ENCODE results near the gene NHLRC1. TPM values are rescaled to one million over a fixed set of nuclear protein-coding genes. Genes with fewer than 3 reads are reported as not detected.

NHLRC1 gene
- total and polyA plus RNA-seq, 9 of the 15 experiments (the other 6 are each of a cell fraction or from before 2014, with no cell fraction given): not detected

- TF ChIP-seq GABPB2 (CRISPR knock-in tag; conservative IDR thresholded peaks at IDR 0.05) (no peak), UBTF (IDR thresholded peaks at IDR 0.05; ENCODE audit: borderline replicate concordance in 1 of 2, low read depth in 2 of 2, low read length in 2 of 2) (no peak), FUS (optimal IDR thresholded peaks at IDR 0.05; ENCODE audit: low read depth, low read length) (no peak), HLTF (IDR thresholded peaks at IDR 0.05) (no peak), ETV6 (IDR thresholded peaks at IDR 0.05; ENCODE audit: borderline replicate concordance in 1 of 2, low read depth in 2 of 2, low read length in 1 of 2) (no peak), ETV6 (CRISPR knock-in tag; IDR thresholded peaks at IDR 0.05; ENCODE audit: borderline replicate concordance) (no peak), NR2C2 (CRISPR knock-in tag; IDR thresholded peaks at IDR 0.05) (peak; percentile 48; the same call in 1 of the 2 replicates), NR2C2 (tag; IDR thresholded peaks at IDR 0.05) (peak; percentile 88; the same call in 1 of the 2 replicates), ZNF121 (CRISPR knock-in tag; conservative IDR thresholded peaks at IDR 0.05) (no peak), NFXL1 (CRISPR knock-in tag; IDR thresholded peaks at IDR 0.05) (no peak), EGR1 (conservative IDR thresholded peaks at IDR 0.05) (peak; percentile 70), ZNF785 (CRISPR knock-in tag; IDR thresholded peaks at IDR 0.05) (no peak), PRPF4 (IDR thresholded peaks at IDR 0.05; ENCODE audit: insufficient read depth, low read depth, low read length, poor library complexity, severe bottlenecking) (no peak), BMI1 (IDR thresholded peaks at IDR 0.05; ENCODE audit: low read length) (no peak), SMAD1 (IDR thresholded peaks at IDR 0.05; ENCODE audit: low read depth, low read length, partially characterized antibody) (no peak), BRF2 (IDR thresholded peaks at IDR 0.05; ENCODE audit: borderline replicate concordance, insufficient read depth, insufficient read length) (no peak)
- TF ChIP-seq, protein P1, sequence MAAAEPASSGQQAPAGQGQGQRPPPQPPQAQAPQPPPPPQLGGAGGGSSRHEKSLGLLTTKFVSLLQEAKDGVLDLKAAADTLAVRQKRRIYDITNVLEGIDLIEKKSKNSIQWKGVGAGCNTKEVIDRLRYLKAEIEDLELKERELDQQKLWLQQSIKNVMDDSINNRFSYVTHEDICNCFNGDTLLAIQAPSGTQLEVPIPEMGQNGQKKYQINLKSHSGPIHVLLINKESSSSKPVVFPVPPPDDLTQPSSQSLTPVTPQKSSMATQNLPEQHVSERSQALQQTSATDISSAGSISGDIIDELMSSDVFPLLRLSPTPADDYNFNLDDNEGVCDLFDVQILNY (CRISPR knock-in tag; IDR thresholded peaks at IDR 0.05): no peak
- TF ChIP-seq, protein P2, sequence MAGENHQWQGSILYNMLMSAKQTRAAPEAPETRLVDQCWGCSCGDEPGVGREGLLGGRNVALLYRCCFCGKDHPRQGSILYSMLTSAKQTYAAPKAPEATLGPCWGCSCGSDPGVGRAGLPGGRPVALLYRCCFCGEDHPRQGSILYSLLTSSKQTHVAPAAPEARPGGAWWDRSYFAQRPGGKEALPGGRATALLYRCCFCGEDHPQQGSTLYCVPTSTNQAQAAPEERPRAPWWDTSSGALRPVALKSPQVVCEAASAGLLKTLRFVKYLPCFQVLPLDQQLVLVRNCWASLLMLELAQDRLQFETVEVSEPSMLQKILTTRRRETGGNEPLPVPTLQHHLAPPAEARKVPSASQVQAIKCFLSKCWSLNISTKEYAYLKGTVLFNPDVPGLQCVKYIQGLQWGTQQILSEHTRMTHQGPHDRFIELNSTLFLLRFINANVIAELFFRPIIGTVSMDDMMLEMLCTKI (IDR thresholded peaks at IDR 0.05; ENCODE audit: partially characterized antibody): no peak
- TF ChIP-seq, protein P3, sequence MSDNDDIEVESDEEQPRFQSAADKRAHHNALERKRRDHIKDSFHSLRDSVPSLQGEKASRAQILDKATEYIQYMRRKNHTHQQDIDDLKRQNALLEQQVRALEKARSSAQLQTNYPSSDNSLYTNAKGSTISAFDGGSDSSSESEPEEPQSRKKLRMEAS (CRISPR knock-in tag; IDR thresholded peaks at IDR 0.05): peak; percentile 40; the same call in 1 of the 2 replicates
These were observed 32.8 kb upstream of the NHLRC1 start, which contains the start of gene KDM1B (continued) for GRCh38 chr6:18155150-18155863.

Data from K562 (cell line).